Stimulated activated CD4-positive, alpha-beta T cell treated with anti-CD3 and anti-CD28 coated beads, TNF-alpha, amount 100 ng/mL, for 1 hour (primary cell): ENCODE results near the gene TRIM26.
"Not testable (repeated sequence)": the region's sequence is repeated elsewhere in the genome, so short reads cannot be mapped to it uniquely, and the experiment has no call there.

ENCODE experiments used
- DNase-seq, 3 donors: peaks; one replicate each; pipeline ENCODE4 v3.0.0-alpha.2; 2020; ENCODE audit warnings: low read depth in 3 of 3, low spot score in 1 of 3

Gene TRIM26

GRCh38 chr6:30155520-30156261 is 57.5 kb downstream of the TRIM26 start:
- DNase-seq, result no peak

GRCh38 chr6:30154709-30155519 is 58.3 kb downstream of the TRIM26 start:
- no peak for DNase-seq

GRCh38 chr6:30154061-30154460 is 59.1 kb downstream of the TRIM26 start:
- no peak for DNase-seq

- no peak for DNase-seq
Observed at GRCh38 chr6:30152910-30153610, 60.1 kb downstream of the TRIM26 start.

GRCh38 chr6:30152016-30152673 is 61.1 kb downstream of the TRIM26 start:
- no peak for DNase-seq

- no peak for DNase-seq
Observed at GRCh38 chr6:30151580-30151979, 61.6 kb downstream of the TRIM26 start.

GRCh38 chr6:30150671-30151395 is 62.4 kb downstream of the TRIM26 start:
- no peak for DNase-seq

GRCh38 chr6:30149858-30150550 is 63.2 kb downstream of the TRIM26 start:
- no peak for DNase-seq

- DNase-seq, result no peak
Observed at GRCh38 chr6:30149234-30149633, 64.0 kb downstream of the TRIM26 start.

- no peak for DNase-seq
Observed at GRCh38 chr6:30147096-30147495, 66.1 kb downstream of the TRIM26 start.

GRCh38 chr6:30145818-30146217 is 67.4 kb downstream of the TRIM26 start:
- no peak for DNase-seq

- DNase-seq, result no peak
Observed at GRCh38 chr6:30144811-30145210, 68.4 kb downstream of the TRIM26 start.

- no peak for DNase-seq
Observed at GRCh38 chr6:30143780-30144179, 69.4 kb downstream of the TRIM26 start.

GRCh38 chr6:30142665-30143064 is 70.5 kb downstream of the TRIM26 start:
- no peak for DNase-seq

GRCh38 chr6:30140240-30140639 is 73.0 kb downstream of the TRIM26 start:
- not testable (repeated sequence) for DNase-seq

- no peak for DNase-seq
Observed at GRCh38 chr6:30136570-30137286, 76.5 kb downstream of the TRIM26 start.

GRCh38 chr6:30135757-30136156 is 77.4 kb downstream of the TRIM26 start, which contains the start of gene TRIM40:
Gene TRIM40, plus strand, starts transcription at chr6:30136140. Its CDS starts 897 bp downstream, at chr6:30137037.
- DNase-seq, result no peak

- no peak for DNase-seq
Observed at GRCh38 chr6:30135147-30135546, 78.1 kb downstream of the TRIM26 start.
